HL-60 (cell line): ENCODE data around the gene CLDN15.
A peak's percentile ranks its signal among the peaks of the same experiment; 100 is the strongest.
"Not testable (repeated sequence)": the region's sequence is repeated elsewhere in the genome, so short reads cannot be mapped to it uniquely, and the experiment has no call there.

ENCODE experiments used
- DNase-seq, 2 experiments: peaks; one replicate each; pipeline ENCODE4 v3.0.0-alpha.2; 2010 to 2020; ENCODE audit warnings: low read depth in 1 of 2, low spot score in 1 of 2
- H3K27ac ChIP-seq: fragments of 250-450 bp; sonication (Bioruptor Pico); replicated peaks from 2 replicates; pipeline ENCODE4 v1.5.1; 2020; ENCODE audit warnings: mild to moderate bottlenecking, moderate library complexity
- H3K27me3 ChIP-seq: fragments of 250-450 bp; sonication (Bioruptor Pico); 2 replicates; pipeline ENCODE4 v1.5.1; 2021; ENCODE audit warnings: mild to moderate bottlenecking, moderate library complexity; ENCODE audit not compliant: insufficient read depth, poor library complexity, severe bottlenecking
- H3K4me3 ChIP-seq: replicated peaks from 2 replicates; pipeline ENCODE4 v1.5.1; 2011; ENCODE audit warnings: mild to moderate bottlenecking, control low read depth, low read length; ENCODE audit not compliant: insufficient read depth
- CTCF ChIP-seq: IDR thresholded peaks from one replicate; pipeline ENCODE4 v1.5.1; 2011; ENCODE audit warnings: low read length, control low read depth, inconsistent platforms; ENCODE audit not compliant: insufficient read depth
- GABPA ChIP-seq: IDR thresholded peaks from 2 replicates; pipeline ENCODE4 v1.6.1; 2012; ENCODE audit warnings: low read depth
- POLR2AphosphoS5 ChIP-seq: IDR thresholded peaks from 2 replicates; pipeline ENCODE4 v1.6.1; 2012; ENCODE audit warnings: low read depth
- REST ChIP-seq: IDR thresholded peaks from 2 replicates; pipeline ENCODE4 v1.6.1; 2012; ENCODE audit warnings: low read depth; ENCODE audit not compliant: insufficient replicate concordance
- SPI1 ChIP-seq: IDR thresholded peaks from 2 replicates; pipeline ENCODE4 v1.6.1; 2012; ENCODE audit warnings: low read depth, mild to moderate bottlenecking, borderline replicate concordance

CLDN15 gene

GRCh38 chr7:101271021-101271420, 33.4 kb upstream of the CLDN15 start:
- no peak for DNase-seq
- Histone ChIP-seq H3K27me3 (no peaks in the 10 kb centered on the region), H3K4me3 (no peak overlapping the region), H3K27ac (no peak overlapping the region)
- TF ChIP-seq CTCF (no peak), REST (no peak), GABPA (no peak), SPI1 (no peak), POLR2AphosphoS5 (no peak)

- H3K4me3 ChIP-seq = no peak overlapping the region
- H3K27me3 ChIP-seq = no peaks in the 10 kb centered on the region
- TF ChIP-seq CTCF = no peak
- TF ChIP-seq POLR2AphosphoS5 = no peak
- TF ChIP-seq GABPA = no peak
- no peak for TF ChIP-seq REST
- no peak for DNase-seq
- H3K27ac ChIP-seq = no peak overlapping the region
These were observed 32.1 kb upstream of the CLDN15 start for GRCh38 chr7:101269664-101270063.

GRCh38 chr7:101265622-101266516, 28.3 kb upstream of the CLDN15 start:
- Histone ChIP-seq H3K27ac (no peak overlapping the region), H3K27me3 (no peaks in the 10 kb centered on the region), H3K4me3 (no peak overlapping the region)
- no peak for DNase-seq
- TF ChIP-seq CTCF (no peak), POLR2AphosphoS5 (no peak), GABPA (no peak), REST (no peak), SPI1 (no peak)

GRCh38 chr7:101264102-101264706, 26.6 kb upstream of the CLDN15 start:
- not testable (repeated sequence) for H3K27me3 ChIP-seq, H3K4me3 ChIP-seq, H3K27ac ChIP-seq
- DNase-seq = peak in 1 of 2 experiments; percentile 37
